ENCODE measurements around the gene COL9A3. TPM values are rescaled to one million over a fixed set of nuclear protein-coding genes. Genes with fewer than 3 reads are reported as not detected.

The COL9A3 gene
- polyA plus RNA-seq, 2 of the 4 experiments (the other 2 are of a cell fraction), result 0.41 to 0.49 TPM

DNA sequence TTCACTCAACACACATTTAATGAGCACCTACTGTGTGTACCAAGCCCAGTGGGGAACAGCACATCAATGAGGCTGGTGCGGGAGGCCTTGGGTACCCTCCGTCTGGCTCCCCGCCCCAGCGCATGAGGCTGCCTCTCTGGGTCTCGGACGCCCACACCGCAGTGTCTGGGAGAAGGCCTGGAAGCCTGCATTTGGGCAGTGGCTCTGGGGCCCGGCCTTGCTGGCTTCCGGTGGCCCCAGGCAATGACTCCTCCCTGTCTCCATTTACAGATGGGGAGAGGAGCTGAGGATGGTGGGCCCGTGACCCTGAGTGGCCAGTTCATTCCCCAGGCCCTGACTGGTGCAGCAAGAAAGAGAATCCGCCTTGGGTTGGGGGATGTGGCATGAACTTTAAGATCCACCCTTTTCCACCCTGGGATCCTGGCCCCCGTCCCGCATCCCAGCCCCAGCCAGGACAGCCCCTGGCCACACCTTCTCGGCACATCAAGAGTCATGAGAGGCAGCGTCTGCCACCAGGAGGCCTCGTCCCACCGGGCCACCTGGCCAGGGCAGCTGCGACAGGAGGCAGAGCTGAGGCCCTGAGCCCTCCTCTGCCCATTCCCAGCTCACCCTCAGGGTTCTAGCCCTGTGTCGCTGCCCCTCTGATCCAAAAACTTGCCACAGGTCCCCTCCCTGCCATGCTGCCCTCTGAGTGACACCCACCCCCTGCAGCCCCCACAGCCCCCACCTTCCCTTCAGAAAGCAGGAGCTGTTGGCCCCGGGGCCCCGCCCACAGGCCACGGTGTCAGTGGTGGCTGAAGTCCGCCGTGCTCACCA lies 38.0 kb upstream of the COL9A3 start:
- DNase-seq (ENCODE audit: low read depth in 1 of 2, low spot score in 1 of 2), result no peak
- ChIA-PET POLR2A (no interaction called here), CTCF (interaction anchor here (1.2 to 3.1 kb wide), 3 partner anchors 10 to 111 kb away, joined by 4 to 28 read pairs (median 6); no protein-coding TSS in a partner anchor)
- ATAC-seq, result no peak
- FAIRE-seq, result no peak
- TF ChIP-seq FOSB (CRISPR knock-in tag; IDR thresholded peaks at IDR 0.05), result no peak
- no peak for TF ChIP-seq RFX5 (IDR thresholded peaks at IDR 0.05)
- TF ChIP-seq HOXA7 (CRISPR knock-in tag; IDR thresholded peaks at IDR 0.05), result no peak
- TF ChIP-seq MAX (IDR thresholded peaks at IDR 0.05), result no peak
- TF ChIP-seq POLR2A (IDR thresholded peaks at IDR 0.05; ENCODE audit: low read length), result no peak
- no peak for TF ChIP-seq HDAC2 (IDR thresholded peaks at IDR 0.05)
- TF ChIP-seq USF2 (IDR thresholded peaks at IDR 0.05), result no peak
- TF ChIP-seq ESRRA (IDR thresholded peaks at IDR 0.05; ENCODE audit: borderline replicate concordance, low read length), result no peak
- TF ChIP-seq RAD21 (conservative IDR thresholded peaks at IDR 0.05 in 1 of 2, IDR thresholded peaks at IDR 0.05 in 1 of 2), result no peak
- TF ChIP-seq ZNF302 (CRISPR knock-in tag; IDR thresholded peaks at IDR 0.05), result no peak
- no peak for TF ChIP-seq HEYL (CRISPR knock-in tag; IDR thresholded peaks at IDR 0.05)
- TF ChIP-seq HES2 (IDR thresholded peaks at IDR 0.05), result no peak
- no peak for TF ChIP-seq EHMT2 (IDR thresholded peaks at IDR 0.05; ENCODE audit: low read depth)
- TF ChIP-seq FOSL2 (IDR thresholded peaks at IDR 0.05), result no peak
- no peak for TF ChIP-seq FOSL2 (CRISPR knock-in tag; IDR thresholded peaks at IDR 0.05)
- TF ChIP-seq, protein P1, sequence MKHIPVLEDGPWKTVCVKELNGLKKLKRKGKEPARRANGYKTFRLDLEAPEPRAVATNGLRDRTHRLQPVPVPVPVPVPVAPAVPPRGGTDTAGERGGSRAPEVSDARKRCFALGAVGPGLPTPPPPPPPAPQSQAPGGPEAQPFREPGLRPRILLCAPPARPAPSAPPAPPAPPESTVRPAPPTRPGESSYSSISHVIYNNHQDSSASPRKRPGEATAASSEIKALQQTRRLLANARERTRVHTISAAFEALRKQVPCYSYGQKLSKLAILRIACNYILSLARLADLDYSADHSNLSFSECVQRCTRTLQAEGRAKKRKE (CRISPR knock-in tag; IDR thresholded peaks at IDR 0.05; ENCODE audit: low read depth), result no peak
- TF ChIP-seq HMGXB4 (CRISPR knock-in tag; IDR thresholded peaks at IDR 0.05; ENCODE audit: borderline replicate concordance), result no peak
- 71% methylated on average over 12 of the region's 24 CpGs for WGBS (ENCODE audit: missing lambda C conversion rate)
- Histone ChIP-seq H3K27ac (no peak overlapping the region), H3K4me2 (no peak overlapping the region), H3K9me3 (no peaks in the 10 kb centered on the region), H3K4me3 (no peak overlapping the region), H3K4me1 (no peaks in the 10 kb centered on the region)

DNA sequence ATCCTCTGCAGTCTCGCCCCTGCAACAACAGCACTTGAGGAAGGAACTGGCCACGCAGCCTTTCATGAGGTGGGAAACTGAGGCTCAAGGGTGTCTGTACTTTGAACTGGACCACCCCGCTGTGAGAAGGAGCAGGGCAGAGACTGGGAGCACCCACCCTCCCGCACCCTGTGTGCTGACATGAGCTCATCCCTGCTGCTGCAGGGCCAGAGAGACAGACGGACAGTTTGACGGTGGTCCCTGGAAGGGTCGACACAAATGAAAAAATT lies 37.5 kb upstream of the COL9A3 start:
- H3K4me3 ChIP-seq, result no peak overlapping the region
- CTCF ChIA-PET, result interaction anchor here (1.2 to 3.1 kb wide), 4 partner anchors 9 to 111 kb away, joined by 3 to 28 read pairs (median 5); no protein-coding TSS in a partner anchor
- FAIRE-seq (no peak), DNase-seq (ENCODE audit: low read depth in 1 of 2, low spot score in 1 of 2) (no peak), ATAC-seq (no peak)
- TF ChIP-seq EP300 (IDR thresholded peaks at IDR 0.05) (no peak), RARB (CRISPR knock-in tag; IDR thresholded peaks at IDR 0.05) (no peak), CBX2 (IDR thresholded peaks at IDR 0.05; ENCODE audit: borderline replicate concordance, low read depth) (no peak), NFE2L2 (conservative IDR thresholded peaks at IDR 0.05; ENCODE audit: low read length) (no peak), HEYL (CRISPR knock-in tag; IDR thresholded peaks at IDR 0.05) (no peak), POLR2A (IDR thresholded peaks at IDR 0.05; ENCODE audit: low read length) (no peak)
- no peaks in the 10 kb centered on the region for H3K4me1 ChIP-seq
- H3K9me3 ChIP-seq, result no peaks in the 10 kb centered on the region
- POLR2A ChIA-PET, result no interaction called here
- WGBS (ENCODE audit: missing lambda C conversion rate), result 77% methylated on average over 7 of the region's 7 CpGs
- H3K27ac ChIP-seq, result no peak overlapping the region
- H3K4me2 ChIP-seq, result no peak overlapping the region

Measured in A549 (cell line).